Mucosa of rectum (tissue), 2 donors: ENCODE results near the gene LPO.
A peak's percentile ranks its signal among the peaks of the same experiment; 100 is the strongest.

ENCODE experiments used
- H3K27ac ChIP-seq, 2 donors: one replicate each; pipeline ENCODE4 v1.7.0; 2013; ENCODE audit warnings: inconsistent platforms in 2 of 2, low read depth in 2 of 2, low read length in 2 of 2
- H3K27me3 ChIP-seq, 2 donors: one replicate each; pipeline ENCODE4 v1.7.0; 2013; ENCODE audit warnings: low read length in 2 of 2; ENCODE audit not compliant: control insufficient read depth in 2 of 2, insufficient read depth in 2 of 2
- H3K36me3 ChIP-seq, 2 donors: one replicate each; pipeline ENCODE4 v1.7.0; 2013; ENCODE audit warnings: low read length in 2 of 2; ENCODE audit not compliant: control insufficient read depth in 2 of 2, insufficient read depth in 2 of 2
- H3K4me1 ChIP-seq, 2 donors: one replicate each; pipeline ENCODE4 v1.7.0; 2013; ENCODE audit warnings: low read length in 2 of 2, mild to moderate bottlenecking in 1 of 2; ENCODE audit not compliant: control insufficient read depth in 2 of 2, insufficient read depth in 2 of 2
- H3K4me3 ChIP-seq, 2 donors: one replicate each; pipeline ENCODE4 v1.7.0; 2013; ENCODE audit warnings: low read length in 2 of 2
- H3K9ac ChIP-seq, 2 donors: one replicate each; pipeline ENCODE4 v1.7.0; 2013; ENCODE audit warnings: low read length in 2 of 2, low read depth in 1 of 2, mild to moderate bottlenecking in 1 of 2
- H3K9me3 ChIP-seq, 2 donors: one replicate each; pipeline ENCODE4 v1.7.0; 2013; ENCODE audit warnings: low read length in 2 of 2; ENCODE audit not compliant: control insufficient read depth in 2 of 2
- donor health status: healthy.
- donor health status: Normal muscosa, but diverticular disease.

Gene LPO

GRCh38 chr17:58277107-58277801 is 38.9 kb downstream of the LPO start:
- Histone ChIP-seq H3K4me1 (no peaks in the 10 kb centered on the region), H3K27me3 (peaks cover 0 to 14% of the 10 kb centered on the region in 2 donors), H3K4me3 (no peak overlapping the region), H3K9me3 (no peaks in the 10 kb centered on the region), H3K27ac (no peak overlapping the region), H3K9ac (no peak overlapping the region), H3K36me3 (no peaks in the 10 kb centered on the region)

GRCh38 chr17:58277802-58278595 is 39.6 kb downstream of the LPO start:
- Histone ChIP-seq H3K36me3 (no peaks in the 10 kb centered on the region), H3K27me3 (peaks cover 0 to 14% of the 10 kb centered on the region in 2 donors), H3K27ac (no peak overlapping the region), H3K4me3 (no peak overlapping the region), H3K9me3 (no peaks in the 10 kb centered on the region), H3K9ac (no peak overlapping the region), H3K4me1 (no peaks in the 10 kb centered on the region)

DNA sequence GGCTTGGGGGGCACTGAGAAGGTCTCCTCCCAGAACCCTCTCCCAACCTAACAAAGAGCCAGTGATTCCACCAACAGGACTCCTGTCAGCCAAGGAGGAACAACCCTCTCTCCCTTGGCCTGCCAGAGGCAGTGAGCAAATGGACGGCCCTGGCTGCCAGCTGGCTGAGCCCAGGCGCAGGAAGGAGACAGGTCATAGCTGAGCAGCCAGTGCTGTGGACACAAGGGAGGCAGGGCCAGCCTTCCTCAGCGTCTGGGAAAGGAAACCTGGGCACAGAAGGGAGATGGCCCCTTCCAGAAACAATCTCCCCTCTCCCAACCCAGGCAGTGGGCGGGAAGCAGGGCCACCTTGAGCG is 40.3 kb downstream of the LPO start:
- H3K27me3 ChIP-seq: peaks cover 0 to 14% of the 10 kb centered on the region in 2 donors
- H3K27ac ChIP-seq: no peak overlapping the region
- H3K4me3 ChIP-seq: peak overlapping the region in 1 of 2 donors; percentile 10
- H3K9me3 ChIP-seq: no peaks in the 10 kb centered on the region
- no peaks in the 10 kb centered on the region for H3K36me3 ChIP-seq
- H3K9ac ChIP-seq: no peak overlapping the region
- H3K4me1 ChIP-seq: no peaks in the 10 kb centered on the region

DNA sequence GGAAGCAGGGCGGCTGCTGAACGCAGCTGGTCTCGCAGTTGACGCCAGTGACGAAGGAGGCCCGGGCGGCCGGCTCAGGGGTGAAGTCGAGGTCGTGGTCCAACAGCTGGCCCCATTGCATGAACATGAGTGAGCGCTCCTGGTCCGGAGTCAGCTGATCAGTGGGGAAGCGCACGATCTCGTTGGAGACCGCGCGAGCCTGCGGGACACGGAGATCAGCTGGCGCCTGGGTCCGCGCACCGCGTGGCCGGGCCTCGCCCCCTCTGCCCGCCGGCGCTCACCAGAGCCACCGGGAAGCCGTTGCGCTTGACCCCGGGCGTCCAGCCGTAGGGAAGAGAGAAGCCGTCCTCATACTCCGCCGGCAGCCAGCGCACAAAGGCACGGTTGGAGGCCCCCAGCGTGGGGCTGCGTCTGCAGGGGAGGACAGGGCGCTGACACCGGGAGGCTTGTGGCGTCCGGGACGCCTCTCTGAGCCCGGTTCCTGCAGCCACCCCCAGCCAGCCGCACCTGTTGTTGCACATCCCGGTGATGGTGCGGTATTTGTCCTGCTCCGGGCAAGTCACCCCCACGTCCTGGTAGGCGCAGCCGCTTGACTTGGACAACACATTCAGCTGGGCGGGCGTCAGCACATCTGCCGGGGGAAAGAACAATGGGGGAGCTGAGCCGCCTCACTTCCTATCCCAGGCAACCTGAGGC is 40.8 kb downstream of the LPO start:
- H3K9ac ChIP-seq: no peak overlapping the region
- peaks cover 0 to 14% of the 10 kb centered on the region in 2 donors for H3K27me3 ChIP-seq
- no peaks in the 10 kb centered on the region for H3K4me1 ChIP-seq
- no peak overlapping the region for H3K27ac ChIP-seq
- H3K9me3 ChIP-seq: no peaks in the 10 kb centered on the region
- peak overlapping the region in 1 of 2 donors; percentile 10 for H3K4me3 ChIP-seq
- H3K36me3 ChIP-seq: no peaks in the 10 kb centered on the region

- Histone ChIP-seq H3K27ac (no peak overlapping the region), H3K9ac (no peak overlapping the region), H3K36me3 (no peaks in the 10 kb centered on the region), H3K4me3 (no peak overlapping the region), H3K27me3 (peaks cover 0 to 14% of the 10 kb centered on the region in 2 donors), H3K9me3 (no peaks in the 10 kb centered on the region), H3K4me1 (no peaks in the 10 kb centered on the region)
These were observed 41.5 kb downstream of the LPO start for GRCh38 chr17:58279736-58280479.

DNA sequence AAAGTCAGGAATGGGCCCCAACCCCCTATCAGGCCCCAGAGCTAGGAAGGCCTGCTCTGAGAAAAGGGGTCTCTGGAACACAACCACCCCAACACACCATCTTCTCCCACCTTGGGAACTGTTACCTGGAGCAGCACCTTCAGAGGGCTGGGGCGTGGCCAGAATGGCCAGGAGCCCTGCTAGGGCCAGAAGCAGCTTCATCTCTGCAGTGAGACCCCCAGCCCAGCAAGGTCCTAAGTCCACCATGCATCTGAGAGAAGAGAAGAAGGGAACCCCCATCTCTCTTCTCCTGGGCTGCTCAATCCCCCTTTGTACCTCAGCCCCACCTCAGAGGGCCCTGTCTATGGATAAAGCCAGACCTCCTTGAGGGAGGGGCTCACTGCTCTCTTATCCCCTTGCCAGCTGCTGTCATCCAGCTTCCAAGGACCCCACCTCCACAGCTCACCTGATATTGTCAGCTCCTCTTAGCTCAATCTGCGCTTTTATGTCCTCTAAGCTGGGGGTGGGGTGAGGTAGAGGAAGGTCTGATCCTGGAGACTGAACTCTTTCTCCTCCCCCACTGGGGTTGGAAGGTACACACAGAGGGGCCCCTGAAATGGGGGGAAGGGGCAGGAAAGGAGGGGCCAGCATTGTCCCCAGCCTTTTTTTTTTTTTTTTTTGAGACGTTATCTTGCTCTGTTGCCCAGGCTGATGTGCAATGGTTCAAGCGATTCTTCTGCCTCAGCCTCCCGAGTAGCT is 42.3 kb downstream of the LPO start, which contains the start of gene MPO:
TSS of gene MPO (minus strand) at position 456 of the 738 bp plus-strand sequence. CDS start at position 279, 177 bp downstream.
- no peak within 1 kb of the TSS for H3K27ac ChIP-seq

DNA sequence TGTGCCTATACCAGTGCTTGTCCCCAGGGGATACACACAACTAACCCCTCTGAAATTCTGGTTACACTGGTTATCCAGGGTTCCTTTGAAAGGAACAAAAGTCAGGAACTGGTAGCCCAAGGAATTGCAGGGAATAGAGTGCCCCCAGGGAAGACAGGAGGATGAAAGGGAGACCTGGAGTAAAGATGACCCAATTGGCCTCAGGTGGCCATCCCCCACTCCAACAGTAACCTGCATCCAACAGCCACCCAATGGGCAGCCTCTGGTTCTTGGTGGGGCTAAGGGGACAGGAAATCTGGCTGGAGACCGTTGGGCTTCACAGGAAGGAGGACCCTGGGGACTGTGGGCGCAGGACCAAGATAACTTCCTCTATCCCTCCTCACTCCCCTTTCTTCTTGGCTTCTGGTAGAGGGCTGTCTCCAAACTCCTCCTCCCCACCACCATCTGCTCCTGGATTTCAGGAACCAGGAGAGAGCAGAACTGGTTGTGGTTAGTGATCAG is 43.2 kb downstream of the LPO start:
- Histone ChIP-seq H3K27me3 (peaks cover 0 to 14% of the 10 kb centered on the region in 2 donors), H3K4me3 (no peak overlapping the region)

More for the DNA sequence above, 42.3 kb downstream of the LPO start, which contains the start of gene MPO:
- H3K36me3 ChIP-seq: no peaks in the 10 kb centered on the region
- H3K9ac ChIP-seq: no peak within 1 kb of the TSS
- H3K27me3 ChIP-seq: peaks cover 0 to 14% of the 10 kb centered on the region in 2 donors
- no peaks in the 10 kb centered on the region for H3K4me1 ChIP-seq
- no peaks in the 10 kb centered on the region for H3K9me3 ChIP-seq
- H3K4me3 ChIP-seq: no peak within 1 kb of the TSS

GRCh38 chr17:58282442-58282841 is 44.1 kb downstream of the LPO start:
- H3K27ac ChIP-seq: no peak overlapping the region
- peaks cover 0 to 14% of the 10 kb centered on the region in 2 donors for H3K27me3 ChIP-seq
- H3K4me3 ChIP-seq: no peak overlapping the region
- no peaks in the 10 kb centered on the region for H3K9me3 ChIP-seq
- no peak overlapping the region for H3K9ac ChIP-seq
- no peaks in the 10 kb centered on the region for H3K4me1 ChIP-seq
- no peaks in the 10 kb centered on the region for H3K36me3 ChIP-seq

More for the DNA sequence above, 43.2 kb downstream of the LPO start:
- no peaks in the 10 kb centered on the region for H3K9me3 ChIP-seq
- no peak overlapping the region for H3K9ac ChIP-seq
- H3K36me3 ChIP-seq: no peaks in the 10 kb centered on the region
- H3K27ac ChIP-seq: no peak overlapping the region
- H3K4me1 ChIP-seq: no peaks in the 10 kb centered on the region
